Mucosa of stomach (tissue), 1 donor: ENCODE measurements around the gene GRIK5.

ENCODE experiments used
- H3K27me3 ChIP-seq: one replicate; pipeline ENCODE4 v1.7.0; 2013; ENCODE audit warnings: mild to moderate bottlenecking, low read length; ENCODE audit not compliant: control insufficient read depth, insufficient read depth
- H3K36me3 ChIP-seq: one replicate; pipeline ENCODE4 v1.7.0; 2013; ENCODE audit warnings: low read length; ENCODE audit not compliant: control insufficient read depth, insufficient read depth
- H3K4me1 ChIP-seq: one replicate; pipeline ENCODE4 v1.7.0; 2013; ENCODE audit warnings: mild to moderate bottlenecking, low read length; ENCODE audit not compliant: control insufficient read depth, insufficient read depth
- H3K4me3 ChIP-seq: one replicate; pipeline ENCODE4 v1.7.0; 2013; ENCODE audit warnings: low read length
- H3K9ac ChIP-seq: one replicate; pipeline ENCODE4 v1.7.0; 2013; ENCODE audit warnings: mild to moderate bottlenecking, low read length, moderate library complexity
- H3K9me3 ChIP-seq: one replicate; pipeline ENCODE4 v1.7.0; 2013; ENCODE audit warnings: mild to moderate bottlenecking, low read length, moderate library complexity; ENCODE audit not compliant: control insufficient read depth
- donor health status: Pancreatic carcinoma.

The GRIK5 gene

DNA sequence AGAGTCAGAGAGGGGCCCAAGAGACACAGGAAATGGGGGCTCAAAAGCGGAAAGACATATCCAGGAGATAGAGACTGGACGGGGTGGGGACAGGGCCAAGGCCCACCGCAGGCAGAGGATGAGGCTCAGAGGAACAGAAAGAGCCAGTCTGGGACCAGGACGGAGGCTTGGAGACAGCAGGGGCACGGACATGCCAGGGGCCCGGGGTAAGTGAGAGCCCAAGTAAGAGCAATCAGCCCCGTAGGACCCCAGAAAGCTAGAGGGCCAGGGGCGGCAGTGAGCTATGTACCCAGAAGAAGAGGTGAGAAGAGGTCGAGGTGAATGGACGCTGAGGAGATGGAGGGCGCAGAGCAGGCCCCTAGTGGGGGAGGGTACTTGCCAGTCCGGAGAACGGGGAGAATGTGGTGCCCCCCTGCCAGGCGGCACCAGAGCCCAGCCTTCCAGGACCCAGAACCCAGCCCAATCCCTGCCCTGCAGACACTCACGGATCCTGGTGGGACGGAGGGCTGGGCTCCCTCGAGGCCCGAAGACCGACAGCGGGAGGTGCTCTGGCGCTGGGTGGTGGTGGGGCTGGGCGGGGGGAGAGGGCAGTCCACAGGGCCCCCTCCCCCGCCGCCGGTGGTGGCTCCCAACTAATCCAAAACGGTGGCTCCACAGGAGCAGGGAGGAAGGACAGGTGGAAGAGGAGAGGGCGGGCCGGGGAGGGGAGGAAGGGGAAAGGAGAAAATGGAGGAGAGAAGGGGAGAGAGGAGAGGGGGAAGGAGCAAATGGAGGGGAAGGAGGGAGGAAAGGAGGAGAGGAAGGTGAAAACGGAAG is 1.0 kb downstream of the GRIK5 start:
- H3K27me3 ChIP-seq: peaks cover 38% of the 10 kb centered on the region
- H3K9me3 ChIP-seq: no peaks in the 10 kb centered on the region
- H3K4me1 ChIP-seq: no peaks in the 10 kb centered on the region
- no peak overlapping the region for H3K9ac ChIP-seq
- no peak overlapping the region for H3K4me3 ChIP-seq
- no peaks in the 10 kb centered on the region for H3K36me3 ChIP-seq

GRCh38 chr19:42068361-42068755 is 1.6 kb downstream of the GRIK5 start:
- Histone ChIP-seq H3K36me3 (no peaks in the 10 kb centered on the region), H3K4me1 (no peaks in the 10 kb centered on the region), H3K9ac (no peak overlapping the region), H3K9me3 (no peaks in the 10 kb centered on the region), H3K4me3 (no peak overlapping the region), H3K27me3 (peaks cover 38% of the 10 kb centered on the region)

DNA sequence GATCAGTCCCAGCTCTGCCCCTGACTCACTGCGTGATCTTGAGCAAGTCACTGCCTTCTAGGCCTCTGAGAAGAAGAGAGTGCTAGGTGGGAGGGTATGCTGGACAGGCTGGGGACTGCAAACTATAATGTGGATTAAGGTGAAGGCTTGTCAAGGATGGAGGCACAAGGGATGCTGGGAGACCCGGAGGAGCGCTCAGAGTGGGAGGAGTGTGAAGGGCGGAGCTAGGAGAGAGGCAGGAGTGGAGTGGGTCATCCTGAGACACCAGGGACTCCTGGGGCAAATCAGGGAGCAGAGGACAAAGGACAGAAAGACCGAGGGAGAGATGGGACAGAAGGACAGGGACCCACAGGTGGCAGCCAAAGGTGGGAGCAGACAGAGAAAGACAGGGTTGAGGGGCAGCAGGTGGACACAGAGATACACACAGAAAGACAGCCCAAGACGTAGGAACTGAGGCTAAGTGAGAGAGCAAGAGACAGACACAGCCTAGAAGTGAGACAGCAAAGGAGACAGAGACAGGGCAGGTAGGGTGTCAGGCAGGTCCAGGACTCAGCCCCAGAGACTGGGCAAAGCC is 2.6 kb downstream of the GRIK5 start:
- no peaks in the 10 kb centered on the region for H3K36me3 ChIP-seq
- no peak overlapping the region for H3K4me3 ChIP-seq
- H3K9me3 ChIP-seq: no peaks in the 10 kb centered on the region
- peaks cover 38% of the 10 kb centered on the region for H3K27me3 ChIP-seq
- no peaks in the 10 kb centered on the region for H3K4me1 ChIP-seq
- no peak overlapping the region for H3K9ac ChIP-seq

- Histone ChIP-seq H3K9me3 (no peaks in the 10 kb centered on the region), H3K4me1 (no peaks in the 10 kb centered on the region), H3K27me3 (peaks cover 38% of the 10 kb centered on the region)
These were observed 3.8 kb downstream of the GRIK5 start for GRCh38 chr19:42066075-42066754.

GRCh38 chr19:42065511-42065910 is 4.5 kb downstream of the GRIK5 start:
- no peaks in the 10 kb centered on the region for H3K9me3 ChIP-seq
- peaks cover 36% of the 10 kb centered on the region for H3K27me3 ChIP-seq
- no peak overlapping the region for H3K4me3 ChIP-seq
- no peaks in the 10 kb centered on the region for H3K36me3 ChIP-seq
- H3K9ac ChIP-seq: no peak overlapping the region
- no peaks in the 10 kb centered on the region for H3K4me1 ChIP-seq

More at GRCh38 chr19:42066075-42066754, 3.8 kb downstream of the GRIK5 start:
- Histone ChIP-seq H3K36me3 (no peaks in the 10 kb centered on the region), H3K9ac (no peak overlapping the region), H3K4me3 (no peak overlapping the region)

- H3K9me3 ChIP-seq: no peaks in the 10 kb centered on the region
- H3K36me3 ChIP-seq: no peaks in the 10 kb centered on the region
- no peaks in the 10 kb centered on the region for H3K4me1 ChIP-seq
- H3K9ac ChIP-seq: no peak overlapping the region
- H3K4me3 ChIP-seq: no peak overlapping the region
- peaks cover 31% of the 10 kb centered on the region for H3K27me3 ChIP-seq
These were observed 5.0 kb downstream of the GRIK5 start for GRCh38 chr19:42065051-42065450.

DNA sequence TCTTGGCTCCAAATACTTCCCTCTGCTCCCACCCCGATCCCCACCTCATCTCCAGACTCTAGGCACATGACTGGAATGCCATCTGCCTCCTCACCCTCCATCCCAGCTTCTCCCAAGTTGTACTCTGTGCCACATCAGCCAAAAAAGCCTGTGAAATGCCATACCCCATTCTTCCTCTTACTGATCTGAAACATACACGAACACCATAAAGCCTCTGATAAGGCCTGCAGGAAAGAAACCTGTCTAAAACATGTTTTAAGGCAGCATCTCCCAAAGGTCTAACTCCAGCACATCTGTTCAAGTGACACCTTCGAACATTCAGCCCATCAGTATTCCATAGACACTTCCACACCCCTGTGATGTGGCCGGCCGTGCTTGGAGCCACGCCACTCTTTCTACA is 5.6 kb downstream of the GRIK5 start:
- Histone ChIP-seq H3K9ac (no peak overlapping the region), H3K9me3 (no peaks in the 10 kb centered on the region), H3K4me3 (no peak overlapping the region), H3K36me3 (no peaks in the 10 kb centered on the region), H3K27me3 (peaks cover 25% of the 10 kb centered on the region), H3K4me1 (no peaks in the 10 kb centered on the region)

GRCh38 chr19:42062381-42062780 is 7.6 kb downstream of the GRIK5 start:
- Histone ChIP-seq H3K9me3 (no peaks in the 10 kb centered on the region), H3K27me3 (peaks cover 4% of the 10 kb centered on the region), H3K4me1 (no peaks in the 10 kb centered on the region), H3K36me3 (no peaks in the 10 kb centered on the region), H3K4me3 (no peak overlapping the region), H3K9ac (no peak overlapping the region)

DNA sequence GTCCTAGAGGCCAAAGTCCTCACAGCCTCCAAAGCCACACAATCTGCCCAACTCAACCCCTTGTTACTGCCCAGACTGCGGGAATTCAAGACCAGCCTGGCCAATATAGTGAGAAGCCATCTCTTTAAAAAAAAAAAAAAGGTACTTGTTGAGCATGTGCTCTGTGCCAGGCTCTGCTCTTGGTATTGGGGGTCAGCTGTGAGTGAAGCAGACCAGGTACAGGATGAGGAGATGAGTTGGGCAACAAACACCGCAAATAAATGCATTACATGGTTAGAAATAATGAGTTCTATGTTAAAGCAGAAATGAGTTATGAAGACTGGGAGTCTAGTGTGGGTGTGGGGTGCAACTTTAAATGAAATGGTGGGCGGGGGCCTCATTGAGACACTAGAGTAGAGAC is 9.9 kb downstream of the GRIK5 start:
- Histone ChIP-seq H3K4me1 (no peaks in the 10 kb centered on the region), H3K9me3 (no peaks in the 10 kb centered on the region), H3K9ac (no peak overlapping the region), H3K27me3 (no peaks in the 10 kb centered on the region), H3K4me3 (no peak overlapping the region), H3K36me3 (no peaks in the 10 kb centered on the region)

- Histone ChIP-seq H3K4me1 (no peaks in the 10 kb centered on the region), H3K36me3 (no peaks in the 10 kb centered on the region), H3K27me3 (no peaks in the 10 kb centered on the region), H3K9me3 (no peaks in the 10 kb centered on the region), H3K4me3 (no peak overlapping the region), H3K9ac (no peak overlapping the region)
These were observed 10.8 kb downstream of the GRIK5 start for GRCh38 chr19:42059196-42059595.

GRCh38 chr19:42057846-42058245 is 12.2 kb downstream of the GRIK5 start:
- H3K27me3 ChIP-seq: no peaks in the 10 kb centered on the region
- no peak overlapping the region for H3K9ac ChIP-seq
- H3K36me3 ChIP-seq: no peaks in the 10 kb centered on the region
- H3K4me3 ChIP-seq: no peak overlapping the region
- no peaks in the 10 kb centered on the region for H3K9me3 ChIP-seq
- H3K4me1 ChIP-seq: peaks cover 11% of the 10 kb centered on the region

DNA sequence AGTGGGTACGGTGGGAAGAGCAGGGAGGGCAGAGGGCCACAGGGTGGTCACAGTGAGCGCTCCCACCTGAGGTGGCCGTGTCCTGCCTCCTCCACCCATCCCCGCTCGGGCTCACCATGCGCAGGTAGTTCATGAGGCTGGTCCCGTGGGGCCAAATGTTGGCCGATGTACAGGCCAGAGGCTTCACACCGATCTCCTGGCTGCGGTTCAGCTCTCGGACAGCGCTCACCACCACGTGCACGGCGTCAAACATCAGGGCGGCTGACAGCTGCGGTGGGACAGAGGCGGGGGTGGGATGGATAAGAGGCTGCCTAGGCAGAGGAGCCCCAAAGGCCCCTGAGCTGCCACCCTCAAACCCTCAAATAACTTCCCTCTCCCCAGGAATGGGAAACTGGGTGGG is 15.8 kb downstream of the GRIK5 start:
- no peaks in the 10 kb centered on the region for H3K9me3 ChIP-seq
- no peaks in the 10 kb centered on the region for H3K27me3 ChIP-seq
- H3K9ac ChIP-seq: no peak overlapping the region
- peaks cover 34% of the 10 kb centered on the region for H3K4me1 ChIP-seq
- no peaks in the 10 kb centered on the region for H3K36me3 ChIP-seq
- no peak overlapping the region for H3K4me3 ChIP-seq
